Brain microvascular endothelial cell (primary cell): ENCODE measurements around the gene UGGT2.

ENCODE experiments used
- DNase-seq: peaks from one replicate; pipeline ENCODE4 v3.0.0-alpha.2; 2020
- H3K27ac ChIP-seq: fragments of 250-450 bp; sonication (Bioruptor Pico); 2 replicates; pipeline ENCODE4 v1.5.1; 2020; ENCODE audit warnings: mild to moderate bottlenecking, moderate library complexity
- H3K27me3 ChIP-seq: fragments of 250-450 bp; sonication (Bioruptor Pico); replicated peaks from 2 replicates; pipeline ENCODE4 v1.5.1; 2020; ENCODE audit warnings: mild to moderate bottlenecking
- H3K36me3 ChIP-seq: fragments of 250-450 bp; sonication (Bioruptor Pico); replicated peaks from 2 replicates; pipeline ENCODE4 v1.5.1; 2020; ENCODE audit warnings: mild to moderate bottlenecking
- H3K4me3 ChIP-seq: 2 replicates; pipeline ENCODE4 v1.5.1; 2011; ENCODE audit warnings: low read depth, mild to moderate bottlenecking, control low read depth, low read length, moderate library complexity
- in situ Hi-C: cut with HindIII; loops from 2 replicates; pipeline ENCODE4 v1.10.0; 2017; ENCODE audit warnings: low sequenced_read_pairs, low pct_ligation_motif_present
- TF ChIP-seq, protein P1 (sequence below): IDR thresholded peaks from 2 replicates; pipeline ENCODE4 v1.5.1; 2011; ENCODE audit warnings: low read depth, mild to moderate bottlenecking, moderate library complexity, low read length, control low read depth, inconsistent platforms; ENCODE audit errors: missing control alignments

Gene UGGT2

DNA sequence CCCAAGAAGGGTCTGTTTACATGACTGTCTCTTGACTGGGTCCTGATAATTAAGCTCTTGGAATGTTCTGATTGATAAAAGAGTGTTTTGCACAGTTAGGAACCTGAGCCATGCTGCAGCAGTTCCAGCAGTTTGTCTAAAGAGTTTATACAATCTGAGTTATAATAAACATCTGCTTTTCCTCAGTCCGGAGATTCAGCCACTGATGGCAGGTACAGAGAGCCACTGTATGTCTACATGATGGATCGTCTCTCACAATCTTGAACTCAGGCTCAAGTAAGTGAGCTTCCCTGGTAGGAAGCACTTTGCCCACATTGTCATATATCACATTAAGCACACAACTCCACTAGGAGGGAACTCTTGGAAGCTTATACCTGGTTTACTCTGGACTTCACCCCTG is 84.3 kb downstream of the UGGT2 start:
- H3K27me3 ChIP-seq: no peaks in the 10 kb centered on the region
- TF ChIP-seq, protein P1, sequence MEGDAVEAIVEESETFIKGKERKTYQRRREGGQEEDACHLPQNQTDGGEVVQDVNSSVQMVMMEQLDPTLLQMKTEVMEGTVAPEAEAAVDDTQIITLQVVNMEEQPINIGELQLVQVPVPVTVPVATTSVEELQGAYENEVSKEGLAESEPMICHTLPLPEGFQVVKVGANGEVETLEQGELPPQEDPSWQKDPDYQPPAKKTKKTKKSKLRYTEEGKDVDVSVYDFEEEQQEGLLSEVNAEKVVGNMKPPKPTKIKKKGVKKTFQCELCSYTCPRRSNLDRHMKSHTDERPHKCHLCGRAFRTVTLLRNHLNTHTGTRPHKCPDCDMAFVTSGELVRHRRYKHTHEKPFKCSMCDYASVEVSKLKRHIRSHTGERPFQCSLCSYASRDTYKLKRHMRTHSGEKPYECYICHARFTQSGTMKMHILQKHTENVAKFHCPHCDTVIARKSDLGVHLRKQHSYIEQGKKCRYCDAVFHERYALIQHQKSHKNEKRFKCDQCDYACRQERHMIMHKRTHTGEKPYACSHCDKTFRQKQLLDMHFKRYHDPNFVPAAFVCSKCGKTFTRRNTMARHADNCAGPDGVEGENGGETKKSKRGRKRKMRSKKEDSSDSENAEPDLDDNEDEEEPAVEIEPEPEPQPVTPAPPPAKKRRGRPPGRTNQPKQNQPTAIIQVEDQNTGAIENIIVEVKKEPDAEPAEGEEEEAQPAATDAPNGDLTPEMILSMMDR: no peak
- no peak overlapping the region for H3K4me3 ChIP-seq
- H3K27ac ChIP-seq: no peak overlapping the region
- DNase-seq: no peak
- H3K36me3 ChIP-seq: no peaks in the 10 kb centered on the region
- in situ Hi-C loops: no loop called here

DNA sequence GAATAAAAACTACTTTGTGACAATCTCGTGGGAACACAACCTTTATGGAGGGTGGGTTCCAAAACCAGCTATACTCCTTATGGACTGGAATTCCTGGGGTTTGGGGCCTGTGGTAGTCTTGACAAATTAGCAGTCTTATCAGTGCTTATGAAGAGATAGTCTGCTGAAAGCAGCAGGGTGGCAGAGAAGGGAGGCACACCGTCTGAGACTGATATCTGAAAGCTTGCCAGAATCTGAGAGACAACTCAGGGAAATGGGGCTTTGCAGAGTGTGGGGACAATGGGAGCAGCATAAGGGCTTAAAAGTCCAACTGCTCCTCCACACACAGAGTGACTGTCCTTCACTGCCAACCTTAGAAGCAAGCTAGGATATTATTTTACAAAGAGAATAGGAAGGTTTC is 95.9 kb downstream of the UGGT2 start:
- H3K27me3 ChIP-seq: no peaks in the 10 kb centered on the region
- in situ Hi-C loops: no loop called here
- H3K36me3 ChIP-seq: no peaks in the 10 kb centered on the region
- no peak for DNase-seq
- H3K4me3 ChIP-seq: no peak overlapping the region
- no peak overlapping the region for H3K27ac ChIP-seq
- TF ChIP-seq, protein P1: no peak

- no peak overlapping the region for H3K27ac ChIP-seq
- no peak overlapping the region for H3K4me3 ChIP-seq
- H3K36me3 ChIP-seq: no peaks in the 10 kb centered on the region
- TF ChIP-seq, protein P1: no peak
- no peaks in the 10 kb centered on the region for H3K27me3 ChIP-seq
- in situ Hi-C loops: no loop called here
- DNase-seq: peak; percentile 8
Measured at GRCh38 chr13:95956589-95957148, 96.5 kb downstream of the UGGT2 start.

DNA sequence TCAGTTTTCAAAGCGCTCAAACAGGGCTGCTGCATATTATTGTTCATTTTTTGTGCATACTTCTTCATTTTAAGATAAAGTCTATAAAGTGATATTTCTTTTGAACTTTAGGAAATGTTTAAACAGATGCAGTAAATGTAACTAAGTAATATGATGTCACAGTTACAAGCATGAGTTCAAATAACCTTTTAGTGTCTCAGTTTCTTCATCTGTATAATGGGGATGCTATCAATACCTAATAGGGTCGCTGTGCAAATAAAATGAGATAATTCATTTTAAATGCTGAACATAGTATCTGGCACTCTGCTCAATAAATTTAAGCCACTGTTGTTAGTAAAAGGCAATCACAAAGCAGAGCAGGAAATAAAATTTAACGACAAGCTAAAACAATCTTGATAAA is 97.5 kb downstream of the UGGT2 start:
- no peak for DNase-seq
- in situ Hi-C loops: no loop called here
- H3K27me3 ChIP-seq: no peaks in the 10 kb centered on the region
- no peak overlapping the region for H3K4me3 ChIP-seq
- H3K36me3 ChIP-seq: no peaks in the 10 kb centered on the region
- TF ChIP-seq, protein P1: no peak
- no peak overlapping the region for H3K27ac ChIP-seq

GRCh38 chr13:95955255-95955654 is 97.9 kb downstream of the UGGT2 start:
- DNase-seq: no peak
- Histone ChIP-seq H3K36me3 (no peaks in the 10 kb centered on the region), H3K27me3 (no peaks in the 10 kb centered on the region), H3K27ac (no peak overlapping the region), H3K4me3 (no peak overlapping the region)
- in situ Hi-C loops: no loop called here
- TF ChIP-seq, protein P1: no peak

- no peak for DNase-seq
- Histone ChIP-seq H3K4me3 (no peak overlapping the region), H3K36me3 (no peaks in the 10 kb centered on the region), H3K27ac (no peak overlapping the region), H3K27me3 (no peaks in the 10 kb centered on the region)
- TF ChIP-seq, protein P1: no peak
- in situ Hi-C loops: no loop called here
Measured at GRCh38 chr13:95954266-95954665, 98.9 kb downstream of the UGGT2 start.
